ENCODE data around the gene MEPCE. TPM values are rescaled to one million over a fixed set of nuclear protein-coding genes. Genes with fewer than 3 reads are reported as not detected.

Gene MEPCE
- total and polyA plus RNA-seq, 2 experiments from 2014 or later: 10.0 to 32.6 TPM

- TF ChIP-seq ZNF462 (CRISPR knock-in tag; IDR thresholded peaks at IDR 0.05): no peak
- TF ChIP-seq POLR2AphosphoS5 (IDR thresholded peaks at IDR 0.05; ENCODE audit: low read depth): no peak
- no peak for TF ChIP-seq ETS1 (IDR thresholded peaks at IDR 0.05)
Observed at GRCh38 chr7:100423315-100423714, 6.3 kb upstream of the MEPCE start (continued).

- H3K27me3 ChIP-seq (ENCODE audit: insufficient read depth): peaks cover 9% of the 10 kb centered on the region
- no peak for ATAC-seq
- peaks cover 2% of the 10 kb centered on the region for H3K79me2 ChIP-seq (replicated peaks; ENCODE audit: insufficient read depth)
- H3K4me3 ChIP-seq: no peak overlapping the region
- H4K20me1 ChIP-seq (replicated peaks; ENCODE audit: insufficient read depth): no peaks in the 10 kb centered on the region
- peaks cover 20% of the 10 kb centered on the region; the same call in 2 of the 3 replicates for H3K9me3 Mint-ChIP-seq
- H3K4me1 Mint-ChIP-seq: peaks cover under 1% of the 10 kb centered on the region; the same call in 2 of the 3 replicates
- peaks cover 30% of the 10 kb centered on the region for H3K27me3 Mint-ChIP-seq (ENCODE audit: insufficient read depth, low read depth, poor library complexity)
- H3F3A ChIP-seq (replicated peaks; ENCODE audit: low read depth): no peaks in the 10 kb centered on the region
- no peak overlapping the region for H3K27ac ChIP-seq (ENCODE audit: low read depth)
- H3K4me2 ChIP-seq: no peak overlapping the region
- no peak for DNase-seq (ENCODE audit: low spot score)
- no peak overlapping the region for H3K27ac Mint-ChIP-seq
- H3K4me3 Mint-ChIP-seq: no peak overlapping the region
- H2AFZ ChIP-seq: no peak overlapping the region
- peaks cover 9% of the 10 kb centered on the region for H3K36me3 Mint-ChIP-seq (ENCODE audit: low read depth)
- TF ChIP-seq NANOG (IDR thresholded peaks at IDR 0.05; ENCODE audit: borderline replicate concordance) (no peak), CTCF (conservative IDR thresholded peaks at IDR 0.05; ENCODE audit: low read depth in 2 of 2) (no peak), EZH2phosphoT487 (IDR thresholded peaks at IDR 0.05; ENCODE audit: unreplicated experiment) (no peak), EZH2 (IDR thresholded peaks at IDR 0.05; ENCODE audit: low read depth, unreplicated experiment) (no peak), JUNB (IDR thresholded peaks at IDR 0.05; ENCODE audit: unreplicated experiment) (no peak)
- H3K4me1 ChIP-seq (ENCODE audit: insufficient read depth): no peaks in the 10 kb centered on the region
- 0 out of 2 replicates have a peak, but pooled peaks cover 3% of the 10 kb centered on the region for H3K9me2 ChIP-seq (ENCODE audit: insufficient read depth)
- H3K36me3 ChIP-seq (ENCODE audit: insufficient read depth): no peaks in the 10 kb centered on the region
Observed at GRCh38 chr7:100425347-100425746, 4.3 kb upstream of the MEPCE start.

All from GM23338 (cell line).